ENCODE data around the gene SYMPK. TPM values are rescaled to one million over a fixed set of nuclear protein-coding genes. Genes with fewer than 3 reads are reported as not detected.

Gene SYMPK
- total RNA-seq, 4 donors from 2014 or later: 32.8 to 76.3 (median 44.1) TPM

GRCh38 chr19:45794627-45795026 is 68.3 kb downstream of the SYMPK start:
- H3K27ac ChIP-seq: no peak overlapping the region
- H3K9me3 ChIP-seq: no peaks in the 10 kb centered on the region
- peaks cover 34% of the 10 kb centered on the region for H3K4me1 ChIP-seq
- H3K27me3 ChIP-seq: no peaks in the 10 kb centered on the region
- H3K4me3 ChIP-seq: no peak overlapping the region
- no peak for DNase-seq (ENCODE audit: low spot score in 2 of 2)
- WGBS: 78% methylated on average over 1 of the region's 2 CpGs
- TF ChIP-seq POLR2A (IDR thresholded peaks at IDR 0.05): no peak
- TF ChIP-seq CTCF (IDR thresholded peaks at IDR 0.05): no peak
- TF ChIP-seq EP300 (IDR thresholded peaks at IDR 0.05): no peak
- no peak for TF ChIP-seq POLR2AphosphoS5 (IDR thresholded peaks at IDR 0.05)
- H3K36me3 ChIP-seq: peaks cover 4% of the 10 kb centered on the region

GRCh38 chr19:45793876-45794275 is 69.1 kb downstream of the SYMPK start:
- Histone ChIP-seq H3K27ac (no peak overlapping the region), H3K9me3 (no peaks in the 10 kb centered on the region), H3K27me3 (no peaks in the 10 kb centered on the region), H3K4me3 (no peak overlapping the region), H3K36me3 (peaks cover 11% of the 10 kb centered on the region), H3K4me1 (peaks cover 27% of the 10 kb centered on the region)
- TF ChIP-seq EP300 (IDR thresholded peaks at IDR 0.05) (no peak), CTCF (IDR thresholded peaks at IDR 0.05) (no peak), POLR2AphosphoS5 (IDR thresholded peaks at IDR 0.05) (no peak), POLR2A (IDR thresholded peaks at IDR 0.05) (no peak)
- no peak for DNase-seq (ENCODE audit: low spot score in 2 of 2)
- 63% methylated on average over 6 of the region's 6 CpGs for WGBS

- Histone ChIP-seq H3K27ac (no peak overlapping the region), H3K36me3 (peaks cover 18% of the 10 kb centered on the region), H3K4me1 (peaks cover 24% of the 10 kb centered on the region), H3K4me3 (peak overlapping the region; percentile 78), H3K9me3 (no peaks in the 10 kb centered on the region), H3K27me3 (no peaks in the 10 kb centered on the region)
- 36% methylated on average over 3 of the region's 3 CpGs for WGBS
- no peak for TF ChIP-seq POLR2A (IDR thresholded peaks at IDR 0.05)
- TF ChIP-seq CTCF (IDR thresholded peaks at IDR 0.05): no peak
- no peak for TF ChIP-seq EP300 (IDR thresholded peaks at IDR 0.05)
- TF ChIP-seq POLR2AphosphoS5 (IDR thresholded peaks at IDR 0.05): no peak
- no peak for DNase-seq (ENCODE audit: low spot score in 2 of 2)
Measured at GRCh38 chr19:45793178-45793564, 69.8 kb downstream of the SYMPK start.

GRCh38 chr19:45792470-45793177 is 70.3 kb downstream of the SYMPK start, which contains the start of gene DMWD:
Gene DMWD (minus strand): TSS chr19:45792845. CDS start chr19:45792756, 89 bp downstream.
- H3K27ac ChIP-seq: peak within 1 kb of the TSS; percentile 82
- H3K4me3 ChIP-seq: peak within 1 kb of the TSS; percentile 78
- TF ChIP-seq EP300 (IDR thresholded peaks at IDR 0.05) (no peak), CTCF (IDR thresholded peaks at IDR 0.05) (no peak), POLR2A (IDR thresholded peaks at IDR 0.05) (peak in 1 of 2 donors; percentile 18), POLR2AphosphoS5 (IDR thresholded peaks at IDR 0.05) (peak in 1 of 3 donors; percentile 79)
- no peaks in the 10 kb centered on the region for H3K9me3 ChIP-seq
- peaks cover 24% of the 10 kb centered on the region for H3K4me1 ChIP-seq
- H3K36me3 ChIP-seq: peaks cover 24% of the 10 kb centered on the region
- no peaks in the 10 kb centered on the region for H3K27me3 ChIP-seq
- peak; percentile 100 for DNase-seq (ENCODE audit: low spot score in 2 of 2)
- WGBS: under 1% methylated on average over 18 of the region's 86 CpGs

GRCh38 chr19:45791744-45792469 is 71.0 kb downstream of the SYMPK start:
- DNase-seq (ENCODE audit: low spot score in 2 of 2): no peak
- Histone ChIP-seq H3K4me1 (peaks cover 24% of the 10 kb centered on the region), H3K27ac (peak overlapping the region; percentile 82), H3K36me3 (peaks cover 27% of the 10 kb centered on the region), H3K9me3 (no peaks in the 10 kb centered on the region), H3K4me3 (peak overlapping the region; percentile 78), H3K27me3 (no peaks in the 10 kb centered on the region)
- TF ChIP-seq EP300 (IDR thresholded peaks at IDR 0.05) (no peak), POLR2A (IDR thresholded peaks at IDR 0.05) (no peak), CTCF (IDR thresholded peaks at IDR 0.05) (no peak), POLR2AphosphoS5 (IDR thresholded peaks at IDR 0.05) (no peak)
- 13% methylated on average over 14 of the region's 31 CpGs for WGBS

Measured in suprapubic skin (tissue), 4 donors.